A549 (cell line): Measurements from ENCODE around the gene SLC9C2.

ENCODE experiments used
- CTCF ChIP-seq: fragments of >200 bp; sonication (Bioruptor Twin); formaldehyde crosslinking; IDR thresholded peaks from 3 replicates; pipeline ENCODE4 v1.5.1; 2016
- ELK1 ChIP-seq: fragments of 150-350 bp; IDR thresholded peaks from 2 replicates; pipeline ENCODE4 v1.6.1; 2014; ENCODE audit warnings: low read depth, mild to moderate bottlenecking, low read length
- EP300 ChIP-seq, 2 experiments: fragments of >200 bp; sonication (Bioruptor Twin); formaldehyde crosslinking; IDR thresholded peaks; 2 replicates in 1 of 2; 3 replicates in 1 of 2; pipeline ENCODE4 v1.6.1; 2016 to 2017
- FOSL2 ChIP-seq, 2 experiments: fragments of 450-650 bp in 1 of 2; fragments of >200 bp in 1 of 2; sonication (Bioruptor Twin) in 1 of 2; formaldehyde crosslinking; IDR thresholded peaks; 2 replicates each; pipeline versions ENCODE4 v1.5.0 to v1.6.1; 2016 to 2020; ENCODE audit warnings: mild to moderate bottlenecking in 1 of 2, moderate library complexity in 1 of 2
- GATA3 ChIP-seq: IDR thresholded peaks from 2 replicates; pipeline ENCODE4 v1.6.1; 2012; ENCODE audit warnings: borderline replicate concordance
- KDM5A ChIP-seq: fragments of 200-600 bp; sonication (generic); IDR thresholded peaks from 2 replicates; pipeline ENCODE4 v1.6.1; 2016; ENCODE audit warnings: antibody characterized with exemption, mild to moderate bottlenecking
- PHF8 ChIP-seq: fragments of 200-600 bp; sonication (generic); IDR thresholded peaks from 2 replicates; pipeline ENCODE4 v1.6.1; 2016; ENCODE audit warnings: low read depth, mild to moderate bottlenecking, antibody characterized with exemption, moderate library complexity, borderline replicate concordance
- POLR2A ChIP-seq: IDR thresholded peaks from 2 replicates; pipeline ENCODE4 v1.6.1; 2012; ENCODE audit warnings: mild to moderate bottlenecking, low read length
- SMC3 ChIP-seq: fragments of >200 bp; sonication (Bioruptor Twin); formaldehyde crosslinking; IDR thresholded peaks from 3 replicates; pipeline ENCODE4 v1.6.1; 2018; ENCODE audit warnings: inconsistent platforms
- USF2 ChIP-seq: fragments of 450-650 bp; IDR thresholded peaks from 2 replicates; pipeline ENCODE4 v1.6.1; 2014; ENCODE audit warnings: antibody characterized with exemption
- TF ChIP-seq, protein P1 (sequence below): fragments of 200-600 bp; sonication (generic); IDR thresholded peaks from 2 replicates; pipeline ENCODE4 v1.6.1; 2016; ENCODE audit warnings: antibody characterized with exemption, mild to moderate bottlenecking, moderate library complexity

DNA sequence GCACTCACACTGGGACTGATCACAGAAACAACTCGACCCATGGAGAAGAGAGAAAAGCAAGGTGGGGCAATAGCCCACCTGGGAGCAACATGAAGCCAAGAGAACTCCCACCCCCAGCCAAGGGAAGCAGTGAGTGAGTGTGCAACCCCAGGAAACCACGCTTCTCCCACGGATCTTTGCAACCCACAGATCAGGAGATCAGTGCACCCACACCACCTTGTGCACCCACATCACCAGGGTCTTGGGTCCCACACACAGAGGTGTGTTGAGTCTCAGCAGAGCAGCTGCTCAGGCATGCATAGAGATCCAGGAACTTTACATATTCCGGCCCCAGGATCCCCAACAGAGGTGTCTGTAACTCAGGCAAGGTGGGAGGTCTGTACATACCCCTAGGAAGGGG, 143.0 kb downstream of the SLC9C2 start:
- TF ChIP-seq EP300 (IDR thresholded peaks at IDR 0.05), result no peak
- TF ChIP-seq KDM5A, result no peak
- TF ChIP-seq ELK1, result no peak
- TF ChIP-seq POLR2A, result no peak
- TF ChIP-seq PHF8, result no peak
- no peak for TF ChIP-seq USF2
- TF ChIP-seq FOSL2 (IDR thresholded peaks at IDR 0.05), result no peak
- TF ChIP-seq FOSL2 (CRISPR knock-in tag; IDR thresholded peaks at IDR 0.05), result no peak
- TF ChIP-seq CTCF, result no peak
- no peak for TF ChIP-seq GATA3
- TF ChIP-seq, protein P1, sequence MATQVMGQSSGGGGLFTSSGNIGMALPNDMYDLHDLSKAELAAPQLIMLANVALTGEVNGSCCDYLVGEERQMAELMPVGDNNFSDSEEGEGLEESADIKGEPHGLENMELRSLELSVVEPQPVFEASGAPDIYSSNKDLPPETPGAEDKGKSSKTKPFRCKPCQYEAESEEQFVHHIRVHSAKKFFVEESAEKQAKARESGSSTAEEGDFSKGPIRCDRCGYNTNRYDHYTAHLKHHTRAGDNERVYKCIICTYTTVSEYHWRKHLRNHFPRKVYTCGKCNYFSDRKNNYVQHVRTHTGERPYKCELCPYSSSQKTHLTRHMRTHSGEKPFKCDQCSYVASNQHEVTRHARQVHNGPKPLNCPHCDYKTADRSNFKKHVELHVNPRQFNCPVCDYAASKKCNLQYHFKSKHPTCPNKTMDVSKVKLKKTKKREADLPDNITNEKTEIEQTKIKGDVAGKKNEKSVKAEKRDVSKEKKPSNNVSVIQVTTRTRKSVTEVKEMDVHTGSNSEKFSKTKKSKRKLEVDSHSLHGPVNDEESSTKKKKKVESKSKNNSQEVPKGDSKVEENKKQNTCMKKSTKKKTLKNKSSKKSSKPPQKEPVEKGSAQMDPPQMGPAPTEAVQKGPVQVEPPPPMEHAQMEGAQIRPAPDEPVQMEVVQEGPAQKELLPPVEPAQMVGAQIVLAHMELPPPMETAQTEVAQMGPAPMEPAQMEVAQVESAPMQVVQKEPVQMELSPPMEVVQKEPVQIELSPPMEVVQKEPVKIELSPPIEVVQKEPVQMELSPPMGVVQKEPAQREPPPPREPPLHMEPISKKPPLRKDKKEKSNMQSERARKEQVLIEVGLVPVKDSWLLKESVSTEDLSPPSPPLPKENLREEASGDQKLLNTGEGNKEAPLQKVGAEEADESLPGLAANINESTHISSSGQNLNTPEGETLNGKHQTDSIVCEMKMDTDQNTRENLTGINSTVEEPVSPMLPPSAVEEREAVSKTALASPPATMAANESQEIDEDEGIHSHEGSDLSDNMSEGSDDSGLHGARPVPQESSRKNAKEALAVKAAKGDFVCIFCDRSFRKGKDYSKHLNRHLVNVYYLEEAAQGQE, result no peak
- no peak for TF ChIP-seq SMC3
